Progenitor cell of endocrine pancreas (in vitro differentiated cells): Measurements from ENCODE around the gene GFRA1. TPM values are rescaled to one million over a fixed set of nuclear protein-coding genes. Genes with fewer than 3 reads are reported as not detected.

Experiments
- DNase-seq: peaks from one replicate; pipeline ENCODE4 v3.0.0; 2021; ENCODE audit warnings: low spot score; ENCODE audit not compliant: unreplicated experiment
- H3K27ac Mint-ChIP-seq: 2 replicates; pipeline ENCODE4 v1.8.0; 2021; ENCODE audit warnings: mild to moderate bottlenecking, moderate library complexity, mixed read lengths
- H3K27me3 Mint-ChIP-seq: 2 replicates; pipeline ENCODE4 v1.8.0; 2021; ENCODE audit warnings: mixed read lengths
- H3K36me3 Mint-ChIP-seq: 2 replicates; pipeline ENCODE4 v1.8.0; 2022; ENCODE audit warnings: mixed read lengths; ENCODE audit not compliant: insufficient read depth
- H3K4me1 Mint-ChIP-seq: 2 replicates; pipeline ENCODE4 v1.8.0; 2021; ENCODE audit warnings: low read depth, mixed read lengths
- H3K4me3 Mint-ChIP-seq: 2 replicates; pipeline ENCODE4 v1.8.0; 2021; ENCODE audit warnings: low read depth, mild to moderate bottlenecking, moderate library complexity, mixed read lengths
- H3K9me3 Mint-ChIP-seq: 2 replicates; pipeline ENCODE4 v1.8.0; 2021; ENCODE audit warnings: low read depth, mixed read lengths
- total RNA-seq: library from RNA; stranded (reverse); gene quantifications from 2 replicates; pipeline ENCODE4 v1.2.1, GENCODE V29; 2021
- TF ChIP-seq, protein P1 (sequence below): fragments of 200-600 bp; sonication (generic); IDR thresholded peaks from one replicate; pipeline ENCODE4 v1.5.0; 2021; ENCODE audit warnings: antibody characterized with exemption, mild to moderate bottlenecking; ENCODE audit not compliant: unreplicated experiment

The GFRA1 gene
- total RNA-seq, 1 donor from 2014 or later = 8.7 TPM

DNA sequence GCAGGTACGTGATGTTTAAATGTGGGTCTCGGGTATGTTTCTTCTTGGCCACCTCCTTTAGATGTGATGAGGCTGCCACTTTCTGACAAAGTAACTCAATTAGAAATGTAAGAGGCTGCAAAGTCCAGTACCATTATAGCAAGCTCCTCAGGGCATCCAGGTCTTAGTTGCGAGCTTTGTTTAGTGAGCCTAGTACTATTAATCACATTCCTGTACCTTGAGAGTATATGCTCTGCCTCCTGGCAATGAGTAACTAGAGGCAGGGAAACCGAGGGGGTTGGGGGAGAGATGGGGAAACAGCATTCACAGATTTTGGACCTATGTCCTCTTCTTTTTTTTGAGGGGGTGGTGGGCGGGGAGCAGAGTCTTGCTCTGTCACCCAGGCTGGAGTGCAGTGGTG is 131.8 kb downstream of the GFRA1 start:
- Mint-ChIP-seq H3K27me3 (no peaks in the 10 kb centered on the region), H3K4me3 (no peak overlapping the region), H3K4me1 (peaks cover 12% of the 10 kb centered on the region), H3K36me3 (no peaks in the 10 kb centered on the region), H3K27ac (no peak overlapping the region), H3K9me3 (no peaks in the 10 kb centered on the region)
- DNase-seq = no peak
- TF ChIP-seq, protein P1, sequence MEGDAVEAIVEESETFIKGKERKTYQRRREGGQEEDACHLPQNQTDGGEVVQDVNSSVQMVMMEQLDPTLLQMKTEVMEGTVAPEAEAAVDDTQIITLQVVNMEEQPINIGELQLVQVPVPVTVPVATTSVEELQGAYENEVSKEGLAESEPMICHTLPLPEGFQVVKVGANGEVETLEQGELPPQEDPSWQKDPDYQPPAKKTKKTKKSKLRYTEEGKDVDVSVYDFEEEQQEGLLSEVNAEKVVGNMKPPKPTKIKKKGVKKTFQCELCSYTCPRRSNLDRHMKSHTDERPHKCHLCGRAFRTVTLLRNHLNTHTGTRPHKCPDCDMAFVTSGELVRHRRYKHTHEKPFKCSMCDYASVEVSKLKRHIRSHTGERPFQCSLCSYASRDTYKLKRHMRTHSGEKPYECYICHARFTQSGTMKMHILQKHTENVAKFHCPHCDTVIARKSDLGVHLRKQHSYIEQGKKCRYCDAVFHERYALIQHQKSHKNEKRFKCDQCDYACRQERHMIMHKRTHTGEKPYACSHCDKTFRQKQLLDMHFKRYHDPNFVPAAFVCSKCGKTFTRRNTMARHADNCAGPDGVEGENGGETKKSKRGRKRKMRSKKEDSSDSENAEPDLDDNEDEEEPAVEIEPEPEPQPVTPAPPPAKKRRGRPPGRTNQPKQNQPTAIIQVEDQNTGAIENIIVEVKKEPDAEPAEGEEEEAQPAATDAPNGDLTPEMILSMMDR = no peak

DNA sequence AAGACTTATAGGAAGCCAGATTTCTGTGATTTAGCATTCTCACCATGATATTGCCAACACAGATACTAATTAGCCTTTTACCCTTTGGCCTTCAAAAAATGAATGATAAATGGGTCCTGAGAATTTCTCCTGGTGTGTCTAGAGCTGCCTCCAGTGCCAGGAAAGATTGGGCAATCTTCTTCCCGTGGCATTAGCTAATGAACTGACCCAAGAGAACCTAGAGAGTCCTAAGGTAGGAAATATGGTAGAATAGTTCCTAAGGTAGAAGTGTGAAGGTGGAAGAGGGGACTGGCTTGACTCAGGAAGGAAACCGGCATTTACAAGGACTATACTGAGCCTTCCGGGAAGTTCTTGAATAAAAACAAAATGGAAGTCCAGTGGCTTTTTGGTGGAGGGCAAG is 133.1 kb downstream of the GFRA1 start:
- Mint-ChIP-seq H3K4me1 (peaks cover 12% of the 10 kb centered on the region), H3K4me3 (no peak overlapping the region), H3K27me3 (no peaks in the 10 kb centered on the region), H3K36me3 (no peaks in the 10 kb centered on the region), H3K27ac (no peak overlapping the region), H3K9me3 (no peaks in the 10 kb centered on the region)
- DNase-seq = no peak
- TF ChIP-seq, protein P1 = no peak

DNA sequence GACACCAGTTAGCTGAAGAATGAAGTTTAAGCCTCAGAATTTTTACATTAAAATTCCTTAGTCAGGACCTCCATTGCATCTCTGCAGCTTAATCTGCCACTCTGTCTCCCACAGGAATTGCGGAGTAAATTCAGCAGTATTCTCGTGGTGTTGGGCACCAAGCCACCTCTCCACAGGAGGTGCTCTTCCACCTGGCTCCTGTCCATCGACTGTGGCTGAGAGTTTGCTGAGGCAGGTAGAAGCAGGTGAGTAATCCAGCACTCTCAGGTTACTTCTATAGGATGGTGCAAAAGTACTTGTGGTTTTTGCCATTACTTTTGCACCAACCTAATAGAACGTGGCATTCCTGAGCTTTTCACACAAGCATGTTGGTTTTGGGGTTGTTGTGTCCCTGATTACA is 134.1 kb downstream of the GFRA1 start:
- H3K4me3 Mint-ChIP-seq = no peak overlapping the region
- no peaks in the 10 kb centered on the region for H3K9me3 Mint-ChIP-seq
- TF ChIP-seq, protein P1 = no peak
- H3K36me3 Mint-ChIP-seq = no peaks in the 10 kb centered on the region
- peaks cover 12% of the 10 kb centered on the region for H3K4me1 Mint-ChIP-seq
- H3K27me3 Mint-ChIP-seq = no peaks in the 10 kb centered on the region
- no peak overlapping the region for H3K27ac Mint-ChIP-seq
- no peak for DNase-seq

DNA sequence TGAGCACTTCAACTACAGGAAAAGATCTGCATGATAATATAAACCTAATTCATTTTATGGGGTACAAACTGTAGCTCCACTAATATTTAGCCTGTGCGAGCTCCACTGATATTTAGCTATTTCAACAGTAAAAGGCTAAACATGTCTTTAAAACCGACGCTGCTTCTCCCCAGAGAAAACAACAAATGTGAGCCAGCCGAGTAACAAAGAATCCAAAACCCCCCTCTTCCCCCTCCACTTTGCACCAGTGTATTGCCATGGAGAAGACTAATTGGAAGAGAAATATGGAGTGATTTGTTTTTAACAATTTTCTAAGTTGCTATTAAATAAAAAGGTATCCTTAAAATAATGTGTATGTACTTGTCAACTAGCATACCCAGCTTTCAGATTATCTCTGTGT is 136.7 kb downstream of the GFRA1 start:
- Mint-ChIP-seq H3K4me3 (no peak overlapping the region), H3K36me3 (no peaks in the 10 kb centered on the region), H3K4me1 (peaks cover 11% of the 10 kb centered on the region), H3K27me3 (no peaks in the 10 kb centered on the region), H3K27ac (no peak overlapping the region), H3K9me3 (no peaks in the 10 kb centered on the region)
- TF ChIP-seq, protein P1 = no peak
- DNase-seq = no peak

DNA sequence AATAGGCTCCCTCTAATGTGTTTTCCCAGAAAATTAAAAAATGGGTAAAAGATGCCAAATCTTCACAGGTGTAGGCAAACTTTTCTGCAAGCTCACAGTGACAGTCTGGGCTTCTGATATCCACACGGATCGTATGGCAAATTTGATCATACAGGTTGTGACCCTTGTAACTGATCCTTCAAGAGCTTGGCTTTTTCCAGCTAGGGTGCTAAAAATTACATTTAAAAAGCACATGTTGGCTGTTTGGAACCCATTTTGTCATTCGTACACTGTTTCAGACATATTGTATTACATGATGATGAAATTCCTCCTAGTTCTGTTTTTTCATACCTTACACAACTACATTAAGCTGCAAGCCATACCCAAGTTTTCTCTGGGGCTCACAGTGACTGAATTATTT is 138.7 kb downstream of the GFRA1 start:
- Mint-ChIP-seq H3K4me1 (peaks cover 4% of the 10 kb centered on the region), H3K27ac (no peak overlapping the region), H3K4me3 (no peak overlapping the region), H3K9me3 (no peaks in the 10 kb centered on the region), H3K36me3 (no peaks in the 10 kb centered on the region), H3K27me3 (no peaks in the 10 kb centered on the region)
- no peak for DNase-seq
- TF ChIP-seq, protein P1 = no peak
